ENCODE results near the gene FAIM. TPM values are rescaled to one million over a fixed set of nuclear protein-coding genes. Genes with fewer than 3 reads are reported as not detected.
"Not testable (repeated sequence)": the region's sequence is repeated elsewhere in the genome, so short reads cannot be mapped to it uniquely, and the experiment has no call there.

Gene FAIM
- total RNA-seq, 1 donor from 2014 or later, result 24.6 TPM

GRCh38 chr3:138569090-138569489 is 39.5 kb upstream of the FAIM start:
- peaks cover 12% of the 10 kb centered on the region for H3K4me1 Mint-ChIP-seq (ENCODE audit: low read depth)
- H3K36me3 Mint-ChIP-seq (ENCODE audit: insufficient read depth), result peaks cover 56% of the 10 kb centered on the region
- TF ChIP-seq CTCF (IDR thresholded peaks at IDR 0.05; ENCODE audit: unreplicated experiment), result no peak
- no peaks in the 10 kb centered on the region for H3K27me3 Mint-ChIP-seq
- H3K9me3 Mint-ChIP-seq (ENCODE audit: low read depth), result peaks cover 35% of the 10 kb centered on the region
- DNase-seq (ENCODE audit: low spot score, unreplicated experiment), result no peak
- H3K4me3 Mint-ChIP-seq (ENCODE audit: low read depth), result no peak overlapping the region
- no peak overlapping the region for H3K27ac Mint-ChIP-seq

- H3K27ac Mint-ChIP-seq; H3K4me3 Mint-ChIP-seq (ENCODE audit: low read depth); H3K27me3 Mint-ChIP-seq; DNase-seq (ENCODE audit: low spot score, unreplicated experiment): not testable (repeated sequence)
- H3K9me3 Mint-ChIP-seq (ENCODE audit: low read depth), result peaks cover 30% of the 10 kb centered on the region
- H3K4me1 Mint-ChIP-seq (ENCODE audit: low read depth), result peaks cover 12% of the 10 kb centered on the region
- peaks cover 54% of the 10 kb centered on the region for H3K36me3 Mint-ChIP-seq (ENCODE audit: insufficient read depth)
Measured at GRCh38 chr3:138569624-138570023, 38.9 kb upstream of the FAIM start.

GRCh38 chr3:138573138-138573537 is 35.4 kb upstream of the FAIM start:
- Mint-ChIP-seq H3K27me3 (no peaks in the 10 kb centered on the region), H3K4me3 (ENCODE audit: low read depth) (no peak overlapping the region), H3K9me3 (ENCODE audit: low read depth) (peaks cover 33% of the 10 kb centered on the region), H3K27ac (no peak overlapping the region), H3K36me3 (ENCODE audit: insufficient read depth) (peaks cover 53% of the 10 kb centered on the region), H3K4me1 (ENCODE audit: low read depth) (peaks cover 2% of the 10 kb centered on the region)
- DNase-seq (ENCODE audit: low spot score, unreplicated experiment), result no peak
- no peak for TF ChIP-seq CTCF (IDR thresholded peaks at IDR 0.05; ENCODE audit: unreplicated experiment)

GRCh38 chr3:138578141-138578540 is 30.4 kb upstream of the FAIM start:
- no peak for DNase-seq (ENCODE audit: low spot score, unreplicated experiment)
- Mint-ChIP-seq H3K27me3 (no peaks in the 10 kb centered on the region), H3K9me3 (ENCODE audit: low read depth) (peaks cover 30% of the 10 kb centered on the region), H3K27ac (no peak overlapping the region), H3K4me3 (ENCODE audit: low read depth) (no peak overlapping the region), H3K4me1 (ENCODE audit: low read depth) (peaks cover 8% of the 10 kb centered on the region), H3K36me3 (ENCODE audit: insufficient read depth) (peaks cover 38% of the 10 kb centered on the region)
- no peak for TF ChIP-seq CTCF (IDR thresholded peaks at IDR 0.05; ENCODE audit: unreplicated experiment)

- Mint-ChIP-seq H3K27me3 (no peaks in the 10 kb centered on the region), H3K27ac (no peak overlapping the region), H3K4me1 (ENCODE audit: low read depth) (peaks cover 8% of the 10 kb centered on the region), H3K9me3 (ENCODE audit: low read depth) (peaks cover 22% of the 10 kb centered on the region), H3K4me3 (ENCODE audit: low read depth) (no peak overlapping the region), H3K36me3 (ENCODE audit: insufficient read depth) (peaks cover 30% of the 10 kb centered on the region)
- TF ChIP-seq CTCF (IDR thresholded peaks at IDR 0.05; ENCODE audit: unreplicated experiment), result no peak
- DNase-seq (ENCODE audit: low spot score, unreplicated experiment), result no peak
Measured at GRCh38 chr3:138578961-138579574, 29.5 kb upstream of the FAIM start.

- H3K36me3 Mint-ChIP-seq (ENCODE audit: insufficient read depth), result peaks cover 32% of the 10 kb centered on the region
- peaks cover 7% of the 10 kb centered on the region for H3K4me1 Mint-ChIP-seq (ENCODE audit: low read depth)
- no peak for DNase-seq (ENCODE audit: low spot score, unreplicated experiment)
- no peak overlapping the region for H3K4me3 Mint-ChIP-seq (ENCODE audit: low read depth)
- no peak overlapping the region for H3K27ac Mint-ChIP-seq
- no peaks in the 10 kb centered on the region for H3K27me3 Mint-ChIP-seq
- peaks cover 11% of the 10 kb centered on the region for H3K9me3 Mint-ChIP-seq (ENCODE audit: low read depth)
- no peak for TF ChIP-seq CTCF (IDR thresholded peaks at IDR 0.05; ENCODE audit: unreplicated experiment)
Measured at GRCh38 chr3:138587374-138587773, 21.2 kb upstream of the FAIM start.
